Stomach smooth muscle (tissue), 2 donors: ENCODE data around the gene LRIT3.
"Not testable (repeated sequence)": the region's sequence is repeated elsewhere in the genome, so short reads cannot be mapped to it uniquely, and the experiment has no call there.

ENCODE experiments used
- H3K27ac ChIP-seq: one replicate; pipeline ENCODE4 v1.7.0; 2013; ENCODE audit warnings: mild to moderate bottlenecking, low read length, inconsistent platforms
- H3K27me3 ChIP-seq, 2 donors: one replicate each; pipeline ENCODE4 v1.7.0; 2013; ENCODE audit warnings: low read length in 2 of 2; ENCODE audit not compliant: insufficient read depth in 2 of 2, control insufficient read depth in 1 of 2
- H3K36me3 ChIP-seq, 2 donors: one replicate each; pipeline ENCODE4 v1.7.0; 2013; ENCODE audit warnings: low read length in 2 of 2; ENCODE audit not compliant: control insufficient read depth in 2 of 2, insufficient read depth in 2 of 2
- H3K4me1 ChIP-seq: one replicate; pipeline ENCODE4 v1.7.0; 2013; ENCODE audit warnings: low read length; ENCODE audit not compliant: control insufficient read depth, insufficient read depth
- H3K4me3 ChIP-seq, 2 donors: one replicate each; pipeline ENCODE4 v1.7.0; 2013; ENCODE audit warnings: low read length in 2 of 2
- H3K9ac ChIP-seq, 2 donors: one replicate each; pipeline ENCODE4 v1.7.0; 2013; ENCODE audit warnings: low read length in 2 of 2, mild to moderate bottlenecking in 1 of 2
- H3K9me3 ChIP-seq, 2 donors: one replicate each; pipeline ENCODE4 v1.7.0; 2013; ENCODE audit warnings: low read length in 2 of 2; ENCODE audit not compliant: control insufficient read depth in 2 of 2
- donor health status: healthy.
- donor health status: Pancreatic carcinoma.

Gene LRIT3

DNA sequence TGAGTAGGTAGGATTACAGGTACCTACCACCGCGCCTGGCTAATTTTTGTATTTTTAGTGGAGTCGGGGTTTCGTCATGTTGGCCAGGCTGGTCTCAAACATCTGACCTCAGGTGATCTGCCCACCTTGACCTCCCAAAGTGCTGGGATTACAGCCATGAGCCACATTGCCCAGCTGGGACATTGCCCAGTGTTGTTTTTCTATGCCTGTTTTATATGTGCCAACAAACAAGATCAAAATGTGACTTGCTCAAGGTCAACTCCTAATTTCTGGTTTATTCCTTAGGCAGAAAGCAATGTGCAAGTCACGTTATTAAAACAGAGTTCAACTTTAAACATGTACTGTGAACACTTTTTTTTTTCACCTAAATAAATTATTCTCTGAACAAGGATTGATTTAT, 2.7 kb downstream of the LRIT3 start:
- no peak overlapping the region for H3K27ac ChIP-seq
- no peaks in the 10 kb centered on the region for H3K27me3 ChIP-seq
- no peak overlapping the region for H3K9ac ChIP-seq
- H3K4me3 ChIP-seq: no peak overlapping the region
- no peaks in the 10 kb centered on the region for H3K4me1 ChIP-seq
- no peaks in the 10 kb centered on the region for H3K9me3 ChIP-seq
- no peaks in the 10 kb centered on the region for H3K36me3 ChIP-seq

DNA sequence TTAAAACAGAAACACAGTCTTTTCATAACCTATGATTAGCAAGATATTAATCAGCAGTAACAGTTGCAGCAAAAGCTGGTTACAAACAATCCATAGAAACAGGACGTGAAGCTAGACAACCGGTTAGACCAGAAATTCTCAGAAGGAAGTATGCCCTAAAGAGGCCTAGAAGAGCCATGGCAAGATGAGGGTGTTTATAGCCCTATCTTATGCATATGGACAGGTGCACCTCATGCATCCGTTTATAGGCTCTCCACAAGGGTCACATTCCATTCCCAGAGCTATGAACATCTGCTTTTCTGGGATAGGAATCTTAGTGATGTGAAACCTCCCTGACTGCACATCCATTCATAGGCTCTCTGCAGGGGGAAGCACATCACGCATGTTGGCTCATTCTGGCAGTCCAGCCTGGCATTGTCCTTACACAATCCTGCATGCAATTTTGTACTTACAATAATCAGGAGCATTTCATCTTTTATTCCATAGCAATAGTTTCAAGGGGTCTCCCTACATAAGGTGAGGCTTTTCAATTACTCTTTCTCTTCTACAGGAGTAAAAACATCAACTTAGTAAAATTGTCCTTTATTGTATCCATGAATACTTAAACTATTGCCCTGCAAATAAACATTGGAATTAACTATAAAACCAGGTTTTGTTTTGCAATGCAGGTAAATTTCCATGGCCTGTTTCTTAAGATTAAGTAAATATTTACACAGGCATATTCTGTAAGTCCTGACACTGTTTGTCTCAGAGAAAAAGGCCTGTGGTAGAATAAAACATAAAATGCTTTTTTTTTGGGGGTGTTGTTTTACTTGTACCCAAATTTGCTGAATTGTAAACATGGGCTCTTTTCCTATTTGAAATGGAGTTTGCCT, 11.8 kb downstream of the LRIT3 start:
- not testable (repeated sequence) for H3K27me3 ChIP-seq, H3K36me3 ChIP-seq, H3K4me3 ChIP-seq, H3K27ac ChIP-seq, H3K9me3 ChIP-seq, H3K9ac ChIP-seq, H3K4me1 ChIP-seq

GRCh38 chr4:109861271-109861670, 13.4 kb downstream of the LRIT3 start:
- no peak overlapping the region for H3K9ac ChIP-seq
- H3K36me3 ChIP-seq: no peaks in the 10 kb centered on the region
- no peaks in the 10 kb centered on the region for H3K4me1 ChIP-seq
- H3K27me3 ChIP-seq: no peaks in the 10 kb centered on the region
- H3K27ac ChIP-seq: no peak overlapping the region
- H3K4me3 ChIP-seq: no peak overlapping the region
- H3K9me3 ChIP-seq: no peaks in the 10 kb centered on the region

GRCh38 chr4:109861916-109862511, 14.1 kb downstream of the LRIT3 start:
- Histone ChIP-seq H3K9ac (no peak overlapping the region), H3K4me1 (no peaks in the 10 kb centered on the region), H3K27ac (no peak overlapping the region), H3K27me3 (no peaks in the 10 kb centered on the region), H3K36me3 (peaks cover 0 to 2% of the 10 kb centered on the region in 2 donors), H3K9me3 (no peaks in the 10 kb centered on the region), H3K4me3 (no peak overlapping the region)

GRCh38 chr4:109864134-109864533, 16.2 kb downstream of the LRIT3 start:
- Histone ChIP-seq H3K4me1 (no peaks in the 10 kb centered on the region), H3K9ac (no peak overlapping the region), H3K4me3 (no peak overlapping the region), H3K36me3 (peaks cover 0 to 2% of the 10 kb centered on the region in 2 donors), H3K27me3 (no peaks in the 10 kb centered on the region), H3K27ac (no peak overlapping the region), H3K9me3 (no peaks in the 10 kb centered on the region)

GRCh38 chr4:109870061-109870460, 22.2 kb downstream of the LRIT3 start:
- H3K4me3 ChIP-seq: no peak overlapping the region
- no peak overlapping the region for H3K9ac ChIP-seq
- no peaks in the 10 kb centered on the region for H3K4me1 ChIP-seq
- H3K27ac ChIP-seq: no peak overlapping the region
- H3K27me3 ChIP-seq: no peaks in the 10 kb centered on the region
- H3K36me3 ChIP-seq: peaks cover 6 to 10% of the 10 kb centered on the region in 2 donors
- peaks cover 0 to 3% of the 10 kb centered on the region in 2 donors for H3K9me3 ChIP-seq

- Histone ChIP-seq H3K4me1 (no peaks in the 10 kb centered on the region), H3K9me3 (peaks cover 0 to 3% of the 10 kb centered on the region in 2 donors), H3K9ac (no peak overlapping the region), H3K4me3 (no peak overlapping the region), H3K27me3 (no peaks in the 10 kb centered on the region), H3K27ac (no peak overlapping the region), H3K36me3 (peaks cover 6 to 9% of the 10 kb centered on the region in 2 donors)
Measured at GRCh38 chr4:109872065-109872464, 24.2 kb downstream of the LRIT3 start.

DNA sequence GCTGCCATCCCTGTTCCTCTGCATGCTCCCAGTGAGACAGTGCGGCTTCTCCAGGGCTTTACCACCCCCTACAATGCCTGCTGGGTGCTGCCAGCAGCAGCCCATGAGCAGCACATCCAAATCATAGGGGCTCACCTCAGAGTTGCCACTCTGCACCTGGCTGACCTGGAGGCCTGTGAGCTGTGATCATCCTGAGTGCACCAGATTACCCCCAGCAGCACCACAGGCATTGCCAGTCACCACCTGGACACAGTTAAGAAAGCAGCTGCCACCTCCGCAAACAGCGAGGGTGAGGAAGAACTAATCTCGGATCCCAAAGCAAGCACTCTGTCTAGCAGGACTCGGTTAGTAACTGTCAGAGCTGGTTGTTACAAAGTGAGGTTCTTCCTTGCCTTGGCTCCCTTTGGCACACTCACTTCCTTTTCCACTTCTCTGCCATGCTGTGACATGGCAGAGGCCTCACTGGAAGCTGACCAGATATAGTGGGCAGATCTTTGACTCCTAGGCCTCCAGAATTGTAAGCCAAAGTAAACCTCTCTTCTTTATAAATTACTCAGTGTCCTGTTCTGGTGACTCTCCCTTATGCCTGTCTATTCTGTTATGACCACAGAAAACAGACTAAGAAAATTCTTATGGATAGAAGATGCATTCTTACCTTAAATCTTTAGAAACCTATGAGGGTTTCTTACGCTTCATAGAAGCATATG, 25.2 kb downstream of the LRIT3 start:
- no peaks in the 10 kb centered on the region for H3K4me1 ChIP-seq
- no peak overlapping the region for H3K9ac ChIP-seq
- H3K27ac ChIP-seq: no peak overlapping the region
- peaks cover 0 to 3% of the 10 kb centered on the region in 2 donors for H3K9me3 ChIP-seq
- H3K36me3 ChIP-seq: peaks cover 6 to 9% of the 10 kb centered on the region in 2 donors
- no peaks in the 10 kb centered on the region for H3K27me3 ChIP-seq
- H3K4me3 ChIP-seq: no peak overlapping the region

DNA sequence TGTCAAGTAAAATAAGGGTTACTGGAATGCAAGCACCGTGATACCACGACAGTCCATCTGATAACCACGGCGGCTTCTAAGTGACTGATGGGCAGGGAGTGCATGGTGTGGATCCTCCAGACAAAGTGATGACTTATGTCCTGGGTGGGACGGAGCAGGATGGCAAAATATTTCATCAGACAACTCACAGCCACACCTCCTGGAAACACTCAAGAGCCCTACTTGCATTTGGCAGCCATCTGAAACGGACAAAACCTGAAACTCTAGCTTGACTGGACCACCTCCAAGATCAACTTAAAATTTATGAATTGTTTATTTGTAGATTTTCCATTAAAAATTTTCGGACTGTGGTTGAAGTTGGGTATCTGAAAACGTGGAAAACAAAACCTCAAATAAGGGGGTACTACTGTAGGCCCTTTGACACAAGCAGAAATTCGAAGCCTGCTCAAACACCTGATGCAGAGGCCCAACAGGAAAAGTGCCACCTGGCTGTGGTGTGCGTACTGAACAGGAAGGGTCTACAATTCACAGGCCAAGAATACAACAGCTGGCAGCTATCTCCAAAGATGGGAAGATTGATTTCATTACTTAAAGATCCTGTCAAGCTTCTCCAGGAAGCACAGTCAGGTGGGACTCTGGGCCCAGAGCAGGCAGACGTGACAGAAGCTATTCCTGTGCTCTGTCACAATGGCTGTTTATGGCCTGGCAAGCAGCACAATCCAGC, 26.0 kb downstream of the LRIT3 start:
- H3K27ac ChIP-seq: no peak overlapping the region
- peaks cover 0 to under 1% of the 10 kb centered on the region in 2 donors for H3K27me3 ChIP-seq
- H3K4me3 ChIP-seq: no peak overlapping the region
- H3K9ac ChIP-seq: no peak overlapping the region
- peaks cover 0 to 3% of the 10 kb centered on the region in 2 donors for H3K9me3 ChIP-seq
- H3K4me1 ChIP-seq: no peaks in the 10 kb centered on the region
- peaks cover 6 to 9% of the 10 kb centered on the region in 2 donors for H3K36me3 ChIP-seq

DNA sequence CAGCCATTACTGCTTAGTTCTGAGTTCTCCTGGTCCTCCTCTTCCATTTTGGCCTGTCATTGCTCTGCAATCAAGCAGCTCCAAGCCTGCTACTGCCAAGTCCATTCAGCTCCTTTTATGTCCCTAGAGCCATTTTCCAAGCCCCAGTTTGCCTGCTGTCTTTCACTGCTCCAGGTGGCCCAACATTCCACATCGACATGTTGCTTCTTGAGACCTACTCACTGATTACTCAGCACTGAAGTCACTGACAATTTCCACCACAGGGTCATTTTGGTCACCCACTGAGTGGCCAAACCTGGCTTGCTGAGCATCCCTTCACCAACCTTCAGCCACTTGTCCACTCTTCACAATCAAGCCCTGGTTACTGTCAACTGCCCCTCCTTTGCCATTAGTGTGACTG, 27.2 kb downstream of the LRIT3 start:
- Histone ChIP-seq H3K9ac (no peak overlapping the region), H3K36me3 (peaks cover 2% of the 10 kb centered on the region in 2 donors), H3K9me3 (peaks cover 0 to 3% of the 10 kb centered on the region in 2 donors), H3K27me3 (peaks cover 0 to 4% of the 10 kb centered on the region in 2 donors), H3K4me3 (no peak overlapping the region), H3K27ac (no peak overlapping the region), H3K4me1 (no peaks in the 10 kb centered on the region)
